ENCODE measurements around the gene FOXP1.

DNA sequence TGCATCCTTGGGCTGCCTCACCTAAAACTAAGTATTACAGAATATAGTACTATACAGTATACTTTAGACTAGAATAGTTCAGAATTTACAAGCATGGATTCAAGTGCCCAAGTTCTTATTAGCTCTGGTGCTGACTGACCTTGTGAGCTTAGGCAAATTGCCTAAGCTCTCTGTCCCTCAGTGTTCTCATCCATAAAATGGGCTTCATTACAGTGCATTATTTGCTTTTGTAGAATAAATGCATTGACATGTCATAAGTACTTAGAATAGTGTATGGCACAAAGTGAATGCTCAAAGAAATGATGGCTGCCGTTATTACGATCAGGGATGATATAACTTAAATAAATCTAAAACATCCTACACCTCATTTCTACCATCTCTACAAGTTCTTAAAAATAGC lies 269.7 kb downstream of the FOXP1 start:
- TF ChIP-seq, protein P1, sequence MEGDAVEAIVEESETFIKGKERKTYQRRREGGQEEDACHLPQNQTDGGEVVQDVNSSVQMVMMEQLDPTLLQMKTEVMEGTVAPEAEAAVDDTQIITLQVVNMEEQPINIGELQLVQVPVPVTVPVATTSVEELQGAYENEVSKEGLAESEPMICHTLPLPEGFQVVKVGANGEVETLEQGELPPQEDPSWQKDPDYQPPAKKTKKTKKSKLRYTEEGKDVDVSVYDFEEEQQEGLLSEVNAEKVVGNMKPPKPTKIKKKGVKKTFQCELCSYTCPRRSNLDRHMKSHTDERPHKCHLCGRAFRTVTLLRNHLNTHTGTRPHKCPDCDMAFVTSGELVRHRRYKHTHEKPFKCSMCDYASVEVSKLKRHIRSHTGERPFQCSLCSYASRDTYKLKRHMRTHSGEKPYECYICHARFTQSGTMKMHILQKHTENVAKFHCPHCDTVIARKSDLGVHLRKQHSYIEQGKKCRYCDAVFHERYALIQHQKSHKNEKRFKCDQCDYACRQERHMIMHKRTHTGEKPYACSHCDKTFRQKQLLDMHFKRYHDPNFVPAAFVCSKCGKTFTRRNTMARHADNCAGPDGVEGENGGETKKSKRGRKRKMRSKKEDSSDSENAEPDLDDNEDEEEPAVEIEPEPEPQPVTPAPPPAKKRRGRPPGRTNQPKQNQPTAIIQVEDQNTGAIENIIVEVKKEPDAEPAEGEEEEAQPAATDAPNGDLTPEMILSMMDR (conservative IDR thresholded peaks at IDR 0.05 in 1 of 2, IDR thresholded peaks at IDR 0.05 in 1 of 2; ENCODE audit: extremely low read depth in 1 of 2, insufficient read depth in 1 of 2, low read depth in 1 of 2, low read length in 2 of 2), result no peak
- TF ChIP-seq EZH2 (IDR thresholded peaks at IDR 0.05; ENCODE audit: borderline replicate concordance, low read length), result no peak

Data from mammary epithelial cell (primary cell).